HL-60 (cell line): ENCODE data around the gene TTN.

Source experiments
- DNase-seq, 2 experiments: peaks; one replicate each; pipeline ENCODE4 v3.0.0-alpha.2; 2010 to 2020; ENCODE audit warnings: low read depth in 1 of 2, low spot score in 1 of 2
- H3K27ac ChIP-seq: fragments of 250-450 bp; sonication (Bioruptor Pico); replicated peaks from 2 replicates; pipeline ENCODE4 v1.5.1; 2020; ENCODE audit warnings: mild to moderate bottlenecking, moderate library complexity
- H3K27me3 ChIP-seq: fragments of 250-450 bp; sonication (Bioruptor Pico); 2 replicates; pipeline ENCODE4 v1.5.1; 2021; ENCODE audit warnings: mild to moderate bottlenecking, moderate library complexity; ENCODE audit not compliant: insufficient read depth, poor library complexity, severe bottlenecking
- H3K4me3 ChIP-seq: replicated peaks from 2 replicates; pipeline ENCODE4 v1.5.1; 2011; ENCODE audit warnings: mild to moderate bottlenecking, control low read depth, low read length; ENCODE audit not compliant: insufficient read depth
- GABPA ChIP-seq: IDR thresholded peaks from 2 replicates; pipeline ENCODE4 v1.6.1; 2012; ENCODE audit warnings: low read depth
- POLR2AphosphoS5 ChIP-seq: IDR thresholded peaks from 2 replicates; pipeline ENCODE4 v1.6.1; 2012; ENCODE audit warnings: low read depth
- SPI1 ChIP-seq: IDR thresholded peaks from 2 replicates; pipeline ENCODE4 v1.6.1; 2012; ENCODE audit warnings: low read depth, mild to moderate bottlenecking, borderline replicate concordance
- TF ChIP-seq, protein P1 (sequence below): IDR thresholded peaks from one replicate; pipeline ENCODE4 v1.5.1; 2011; ENCODE audit warnings: low read length, control low read depth, inconsistent platforms; ENCODE audit not compliant: insufficient read depth
- TF ChIP-seq, protein P2 (sequence below): IDR thresholded peaks from 2 replicates; pipeline ENCODE4 v1.6.1; 2012; ENCODE audit warnings: low read depth; ENCODE audit not compliant: insufficient replicate concordance

The TTN gene

DNA sequence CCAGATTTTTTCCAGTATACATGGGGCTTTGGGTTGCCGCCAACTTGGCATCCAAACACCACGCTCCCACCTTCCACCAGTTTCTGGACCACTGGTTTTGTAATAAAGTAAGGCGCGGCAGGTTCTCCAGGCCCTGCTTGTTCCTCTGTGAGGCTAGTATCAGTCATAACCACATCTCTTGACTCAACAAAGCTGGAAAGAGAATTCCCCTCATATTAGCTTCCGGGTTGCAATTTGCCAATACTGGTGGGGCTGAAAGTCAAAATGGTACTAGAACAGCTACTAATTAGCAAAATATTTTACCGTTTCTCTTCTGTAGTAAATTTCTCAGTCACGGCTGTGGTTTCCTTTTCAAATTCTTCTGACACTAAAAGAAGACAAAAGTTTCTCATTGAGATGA is 25.0 kb downstream of the TTN start:
- DNase-seq: no peak
- H3K4me3 ChIP-seq: no peak overlapping the region
- no peak overlapping the region for H3K27ac ChIP-seq
- H3K27me3 ChIP-seq: no peaks in the 10 kb centered on the region
- no peak for TF ChIP-seq SPI1
- TF ChIP-seq, protein P1, sequence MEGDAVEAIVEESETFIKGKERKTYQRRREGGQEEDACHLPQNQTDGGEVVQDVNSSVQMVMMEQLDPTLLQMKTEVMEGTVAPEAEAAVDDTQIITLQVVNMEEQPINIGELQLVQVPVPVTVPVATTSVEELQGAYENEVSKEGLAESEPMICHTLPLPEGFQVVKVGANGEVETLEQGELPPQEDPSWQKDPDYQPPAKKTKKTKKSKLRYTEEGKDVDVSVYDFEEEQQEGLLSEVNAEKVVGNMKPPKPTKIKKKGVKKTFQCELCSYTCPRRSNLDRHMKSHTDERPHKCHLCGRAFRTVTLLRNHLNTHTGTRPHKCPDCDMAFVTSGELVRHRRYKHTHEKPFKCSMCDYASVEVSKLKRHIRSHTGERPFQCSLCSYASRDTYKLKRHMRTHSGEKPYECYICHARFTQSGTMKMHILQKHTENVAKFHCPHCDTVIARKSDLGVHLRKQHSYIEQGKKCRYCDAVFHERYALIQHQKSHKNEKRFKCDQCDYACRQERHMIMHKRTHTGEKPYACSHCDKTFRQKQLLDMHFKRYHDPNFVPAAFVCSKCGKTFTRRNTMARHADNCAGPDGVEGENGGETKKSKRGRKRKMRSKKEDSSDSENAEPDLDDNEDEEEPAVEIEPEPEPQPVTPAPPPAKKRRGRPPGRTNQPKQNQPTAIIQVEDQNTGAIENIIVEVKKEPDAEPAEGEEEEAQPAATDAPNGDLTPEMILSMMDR: no peak

DNA sequence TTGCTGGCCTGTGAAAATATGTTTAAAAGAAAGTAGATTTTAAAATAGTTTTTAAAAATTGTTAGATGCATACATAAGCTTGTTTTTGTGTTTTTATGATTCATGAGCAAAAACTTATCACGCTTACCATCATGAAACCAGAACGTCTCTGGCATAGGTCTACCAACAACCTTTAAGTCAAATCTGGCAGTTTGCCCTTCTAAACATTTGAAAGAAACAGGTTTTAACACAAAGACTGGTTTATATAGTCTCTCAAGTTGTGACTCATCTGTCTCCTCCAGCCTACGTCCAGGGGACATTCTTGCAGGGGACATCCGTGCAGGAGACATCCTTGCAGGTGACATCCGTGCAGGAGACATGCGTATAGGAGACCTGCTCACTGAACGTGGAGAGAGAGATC is 29.6 kb downstream of the TTN start:
- TF ChIP-seq SPI1: no peak
- no peak for TF ChIP-seq GABPA
- TF ChIP-seq, protein P1: no peak
- TF ChIP-seq POLR2AphosphoS5: no peak
- TF ChIP-seq, protein P2, sequence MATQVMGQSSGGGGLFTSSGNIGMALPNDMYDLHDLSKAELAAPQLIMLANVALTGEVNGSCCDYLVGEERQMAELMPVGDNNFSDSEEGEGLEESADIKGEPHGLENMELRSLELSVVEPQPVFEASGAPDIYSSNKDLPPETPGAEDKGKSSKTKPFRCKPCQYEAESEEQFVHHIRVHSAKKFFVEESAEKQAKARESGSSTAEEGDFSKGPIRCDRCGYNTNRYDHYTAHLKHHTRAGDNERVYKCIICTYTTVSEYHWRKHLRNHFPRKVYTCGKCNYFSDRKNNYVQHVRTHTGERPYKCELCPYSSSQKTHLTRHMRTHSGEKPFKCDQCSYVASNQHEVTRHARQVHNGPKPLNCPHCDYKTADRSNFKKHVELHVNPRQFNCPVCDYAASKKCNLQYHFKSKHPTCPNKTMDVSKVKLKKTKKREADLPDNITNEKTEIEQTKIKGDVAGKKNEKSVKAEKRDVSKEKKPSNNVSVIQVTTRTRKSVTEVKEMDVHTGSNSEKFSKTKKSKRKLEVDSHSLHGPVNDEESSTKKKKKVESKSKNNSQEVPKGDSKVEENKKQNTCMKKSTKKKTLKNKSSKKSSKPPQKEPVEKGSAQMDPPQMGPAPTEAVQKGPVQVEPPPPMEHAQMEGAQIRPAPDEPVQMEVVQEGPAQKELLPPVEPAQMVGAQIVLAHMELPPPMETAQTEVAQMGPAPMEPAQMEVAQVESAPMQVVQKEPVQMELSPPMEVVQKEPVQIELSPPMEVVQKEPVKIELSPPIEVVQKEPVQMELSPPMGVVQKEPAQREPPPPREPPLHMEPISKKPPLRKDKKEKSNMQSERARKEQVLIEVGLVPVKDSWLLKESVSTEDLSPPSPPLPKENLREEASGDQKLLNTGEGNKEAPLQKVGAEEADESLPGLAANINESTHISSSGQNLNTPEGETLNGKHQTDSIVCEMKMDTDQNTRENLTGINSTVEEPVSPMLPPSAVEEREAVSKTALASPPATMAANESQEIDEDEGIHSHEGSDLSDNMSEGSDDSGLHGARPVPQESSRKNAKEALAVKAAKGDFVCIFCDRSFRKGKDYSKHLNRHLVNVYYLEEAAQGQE: no peak
- H3K4me3 ChIP-seq: no peak overlapping the region
- DNase-seq: no peak
- H3K27me3 ChIP-seq: no peaks in the 10 kb centered on the region
- H3K27ac ChIP-seq: no peak overlapping the region

DNA sequence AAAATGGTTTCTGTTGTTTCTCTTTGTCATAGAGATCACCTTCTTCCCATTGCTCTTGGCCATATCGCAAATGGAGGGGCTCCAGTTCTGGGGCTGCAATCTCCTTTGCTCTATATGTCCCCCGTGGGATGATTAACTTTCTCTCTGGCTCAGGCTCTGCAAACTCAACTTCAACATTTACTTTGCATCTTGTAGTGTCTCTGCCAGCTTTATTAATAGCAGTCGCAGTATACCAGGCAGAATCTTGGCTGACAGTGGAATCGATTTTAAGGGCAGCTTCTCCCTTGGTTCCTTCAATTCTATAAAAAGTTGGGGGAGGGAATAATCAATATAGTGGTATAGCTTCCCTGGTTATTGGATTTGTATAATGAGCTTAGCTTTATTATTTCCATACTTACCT is 30.5 kb downstream of the TTN start:
- DNase-seq: no peak
- H3K27ac ChIP-seq: no peak overlapping the region
- no peak overlapping the region for H3K4me3 ChIP-seq
- TF ChIP-seq GABPA: no peak
- TF ChIP-seq, protein P1: no peak
- TF ChIP-seq, protein P2: no peak
- TF ChIP-seq SPI1: no peak
- TF ChIP-seq POLR2AphosphoS5: no peak
- H3K27me3 ChIP-seq: no peaks in the 10 kb centered on the region

DNA sequence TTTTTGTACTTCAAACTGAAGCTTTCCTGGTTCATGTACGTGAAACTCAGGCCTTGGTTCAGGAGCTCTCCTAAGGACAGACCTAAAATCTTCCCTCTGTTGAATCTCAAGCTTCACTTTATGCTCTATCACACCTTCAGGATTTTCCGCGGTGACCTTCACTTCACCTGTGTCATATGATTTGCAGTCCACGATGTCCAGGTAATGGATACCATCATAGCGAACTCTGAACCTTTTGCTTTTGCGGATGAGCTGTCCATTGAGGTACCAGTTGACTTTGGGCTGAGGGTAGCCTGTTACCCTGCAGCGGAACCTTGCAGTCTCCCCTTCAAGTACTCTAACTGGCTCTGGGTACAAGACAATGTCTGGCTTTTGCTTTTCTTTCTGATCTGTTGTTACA is 31.2 kb downstream of the TTN start:
- no peaks in the 10 kb centered on the region for H3K27me3 ChIP-seq
- no peak overlapping the region for H3K27ac ChIP-seq
- no peak for DNase-seq
- TF ChIP-seq, protein P1: no peak
- TF ChIP-seq SPI1: no peak
- no peak for TF ChIP-seq GABPA
- TF ChIP-seq POLR2AphosphoS5: no peak
- TF ChIP-seq, protein P2: no peak
- H3K4me3 ChIP-seq: no peak overlapping the region
